Measurements from ENCODE around the gene NFATC4. TPM values are rescaled to one million over a fixed set of nuclear protein-coding genes. Genes with fewer than 3 reads are reported as not detected.

The NFATC4 gene
- total and polyA plus RNA-seq, 10 of the 15 experiments (the other 5 are each of a cell fraction or from before 2014, with no cell fraction given), result 0.97 to 14.3 (median 4.9) TPM

DNA sequence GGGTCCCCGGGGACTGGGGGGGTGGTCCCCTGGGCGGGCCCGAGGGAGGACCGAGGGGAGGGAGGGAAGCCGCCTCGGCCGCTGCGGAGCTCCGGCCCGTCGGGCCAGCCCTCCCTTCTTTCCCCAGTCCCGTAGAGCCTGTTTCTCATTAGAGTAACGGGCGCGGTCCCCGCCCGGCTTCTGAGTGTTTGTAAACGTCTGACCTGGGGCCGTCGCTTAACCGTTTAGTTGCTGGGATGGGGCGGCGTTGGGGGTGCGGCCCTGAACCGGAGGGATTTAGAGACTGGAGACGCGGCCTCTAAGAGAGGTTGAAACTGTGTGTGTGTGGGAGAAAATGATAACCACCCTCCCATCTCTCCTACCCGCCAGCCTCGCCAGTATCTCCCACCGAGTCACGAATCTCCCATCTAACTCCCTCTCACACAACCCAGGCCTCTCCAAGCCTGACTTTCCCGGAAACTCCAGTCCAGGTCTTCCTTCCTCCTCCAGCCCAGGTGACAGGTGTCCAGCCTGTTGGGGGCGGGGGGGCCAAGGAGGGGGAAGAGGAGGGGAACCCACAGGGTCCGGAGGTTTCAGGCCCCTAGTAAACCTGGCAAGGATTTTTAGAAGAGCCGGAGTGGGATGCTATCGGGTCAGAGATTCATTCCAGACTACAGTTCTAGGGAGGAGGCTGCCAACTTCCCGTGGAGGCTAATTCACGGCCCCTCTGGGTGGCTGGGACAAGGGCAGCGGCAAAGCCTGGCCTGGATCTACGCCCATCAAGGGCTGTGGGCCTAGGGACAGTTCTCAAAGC lies 1.1 kb upstream of the NFATC4 start (continued):
- TF ChIP-seq, protein P1, sequence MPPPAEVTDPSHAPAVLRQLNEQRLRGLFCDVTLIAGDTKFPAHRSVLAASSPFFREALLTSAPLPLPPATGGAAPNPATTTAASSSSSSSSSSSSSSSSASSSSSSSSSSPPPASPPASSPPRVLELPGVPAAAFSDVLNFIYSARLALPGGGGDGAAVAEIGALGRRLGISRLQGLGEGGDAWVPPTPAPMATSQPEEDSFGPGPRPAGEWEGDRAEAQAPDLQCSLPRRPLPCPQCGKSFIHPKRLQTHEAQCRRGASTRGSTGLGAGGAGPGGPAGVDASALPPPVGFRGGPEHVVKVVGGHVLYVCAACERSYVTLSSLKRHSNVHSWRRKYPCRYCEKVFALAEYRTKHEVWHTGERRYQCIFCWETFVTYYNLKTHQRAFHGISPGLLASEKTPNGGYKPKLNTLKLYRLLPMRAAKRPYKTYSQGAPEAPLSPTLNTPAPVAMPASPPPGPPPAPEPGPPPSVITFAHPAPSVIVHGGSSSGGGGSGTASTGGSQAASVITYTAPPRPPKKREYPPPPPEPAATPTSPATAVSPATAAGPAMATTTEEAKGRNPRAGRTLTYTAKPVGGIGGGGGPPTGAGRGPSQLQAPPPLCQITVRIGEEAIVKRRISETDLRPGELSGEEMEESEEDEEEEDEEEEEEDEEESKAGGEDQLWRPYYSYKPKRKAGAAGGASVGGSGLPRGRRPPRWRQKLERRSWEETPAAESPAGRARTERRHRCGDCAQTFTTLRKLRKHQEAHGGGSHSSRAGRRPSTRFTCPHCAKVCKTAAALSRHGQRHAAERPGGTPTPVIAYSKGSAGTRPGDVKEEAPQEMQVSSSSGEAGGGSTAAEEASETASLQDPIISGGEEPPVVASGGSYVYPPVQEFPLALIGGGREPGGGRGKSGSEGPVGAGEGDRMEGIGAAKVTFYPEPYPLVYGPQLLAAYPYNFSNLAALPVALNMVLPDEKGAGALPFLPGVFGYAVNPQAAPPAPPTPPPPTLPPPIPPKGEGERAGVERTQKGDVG (CRISPR knock-in tag; IDR thresholded peaks at IDR 0.05), result no peak
- TF ChIP-seq SMAD5 (IDR thresholded peaks at IDR 0.05; ENCODE audit: low read depth), result no peak
- TF ChIP-seq, protein P2, sequence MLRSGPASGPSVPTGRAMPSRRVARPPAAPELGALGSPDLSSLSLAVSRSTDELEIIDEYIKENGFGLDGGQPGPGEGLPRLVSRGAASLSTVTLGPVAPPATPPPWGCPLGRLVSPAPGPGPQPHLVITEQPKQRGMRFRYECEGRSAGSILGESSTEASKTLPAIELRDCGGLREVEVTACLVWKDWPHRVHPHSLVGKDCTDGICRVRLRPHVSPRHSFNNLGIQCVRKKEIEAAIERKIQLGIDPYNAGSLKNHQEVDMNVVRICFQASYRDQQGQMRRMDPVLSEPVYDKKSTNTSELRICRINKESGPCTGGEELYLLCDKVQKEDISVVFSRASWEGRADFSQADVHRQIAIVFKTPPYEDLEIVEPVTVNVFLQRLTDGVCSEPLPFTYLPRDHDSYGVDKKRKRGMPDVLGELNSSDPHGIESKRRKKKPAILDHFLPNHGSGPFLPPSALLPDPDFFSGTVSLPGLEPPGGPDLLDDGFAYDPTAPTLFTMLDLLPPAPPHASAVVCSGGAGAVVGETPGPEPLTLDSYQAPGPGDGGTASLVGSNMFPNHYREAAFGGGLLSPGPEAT (IDR thresholded peaks at IDR 0.05; ENCODE audit: low read depth), result peak; percentile 98
- TF ChIP-seq FOXM1 (IDR thresholded peaks at IDR 0.05; ENCODE audit: low read depth, low read length), result no peak
- no peak for TF ChIP-seq ZBED1 (IDR thresholded peaks at IDR 0.05; ENCODE audit: borderline replicate concordance)
- TF ChIP-seq, protein P3, sequence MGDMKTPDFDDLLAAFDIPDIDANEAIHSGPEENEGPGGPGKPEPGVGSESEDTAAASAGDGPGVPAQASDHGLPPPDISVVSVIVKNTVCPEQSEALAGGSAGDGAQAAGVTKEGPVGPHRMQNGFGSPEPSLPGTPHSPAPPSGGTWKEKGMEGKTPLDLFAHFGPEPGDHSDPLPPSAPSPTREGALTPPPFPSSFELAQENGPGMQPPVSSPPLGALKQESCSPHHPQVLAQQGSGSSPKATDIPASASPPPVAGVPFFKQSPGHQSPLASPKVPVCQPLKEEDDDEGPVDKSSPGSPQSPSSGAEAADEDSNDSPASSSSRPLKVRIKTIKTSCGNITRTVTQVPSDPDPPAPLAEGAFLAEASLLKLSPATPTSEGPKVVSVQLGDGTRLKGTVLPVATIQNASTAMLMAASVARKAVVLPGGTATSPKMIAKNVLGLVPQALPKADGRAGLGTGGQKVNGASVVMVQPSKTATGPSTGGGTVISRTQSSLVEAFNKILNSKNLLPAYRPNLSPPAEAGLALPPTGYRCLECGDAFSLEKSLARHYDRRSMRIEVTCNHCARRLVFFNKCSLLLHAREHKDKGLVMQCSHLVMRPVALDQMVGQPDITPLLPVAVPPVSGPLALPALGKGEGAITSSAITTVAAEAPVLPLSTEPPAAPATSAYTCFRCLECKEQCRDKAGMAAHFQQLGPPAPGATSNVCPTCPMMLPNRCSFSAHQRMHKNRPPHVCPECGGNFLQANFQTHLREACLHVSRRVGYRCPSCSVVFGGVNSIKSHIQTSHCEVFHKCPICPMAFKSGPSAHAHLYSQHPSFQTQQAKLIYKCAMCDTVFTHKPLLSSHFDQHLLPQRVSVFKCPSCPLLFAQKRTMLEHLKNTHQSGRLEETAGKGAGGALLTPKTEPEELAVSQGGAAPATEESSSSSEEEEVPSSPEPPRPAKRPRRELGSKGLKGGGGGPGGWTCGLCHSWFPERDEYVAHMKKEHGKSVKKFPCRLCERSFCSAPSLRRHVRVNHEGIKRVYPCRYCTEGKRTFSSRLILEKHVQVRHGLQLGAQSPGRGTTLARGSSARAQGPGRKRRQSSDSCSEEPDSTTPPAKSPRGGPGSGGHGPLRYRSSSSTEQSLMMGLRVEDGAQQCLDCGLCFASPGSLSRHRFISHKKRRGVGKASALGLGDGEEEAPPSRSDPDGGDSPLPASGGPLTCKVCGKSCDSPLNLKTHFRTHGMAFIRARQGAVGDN (IDR thresholded peaks at IDR 0.05), result no peak; the same call in 1 of the 2 replicates
- peak; percentile 30 for TF ChIP-seq MTA2 (IDR thresholded peaks at IDR 0.05; ENCODE audit: low read depth)
- TF ChIP-seq RUNX3 (IDR thresholded peaks at IDR 0.05; ENCODE audit: low read length), result peak; percentile 38; the same call in 1 of the 2 replicates
- no peak for TF ChIP-seq EED (IDR thresholded peaks at IDR 0.05; ENCODE audit: low read depth)
- TF ChIP-seq SREBF1 (IDR thresholded peaks at IDR 0.05; ENCODE audit: low read length), result no peak
- peak in 1 of 2 experiments; percentile 25; a peak in 1 of 4 replicates for TF ChIP-seq IKZF2 (IDR thresholded peaks at IDR 0.05)
- TF ChIP-seq CHD4 (IDR thresholded peaks at IDR 0.05), result no peak
- TF ChIP-seq, protein P4, sequence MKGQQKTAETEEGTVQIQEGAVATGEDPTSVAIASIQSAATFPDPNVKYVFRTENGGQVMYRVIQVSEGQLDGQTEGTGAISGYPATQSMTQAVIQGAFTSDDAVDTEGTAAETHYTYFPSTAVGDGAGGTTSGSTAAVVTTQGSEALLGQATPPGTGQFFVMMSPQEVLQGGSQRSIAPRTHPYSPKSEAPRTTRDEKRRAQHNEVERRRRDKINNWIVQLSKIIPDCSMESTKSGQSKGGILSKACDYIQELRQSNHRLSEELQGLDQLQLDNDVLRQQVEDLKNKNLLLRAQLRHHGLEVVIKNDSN (IDR thresholded peaks at IDR 0.05; ENCODE audit: borderline replicate concordance, extremely low read length, insufficient read depth, low read depth, low read length), result no peak
- TF ChIP-seq ESRRA (IDR thresholded peaks at IDR 0.05; ENCODE audit: low read length), result no peak
- no peak for TF ChIP-seq NFYB (IDR thresholded peaks at IDR 0.05; ENCODE audit: insufficient read depth, low read depth, low read length)
- TF ChIP-seq, protein P5, sequence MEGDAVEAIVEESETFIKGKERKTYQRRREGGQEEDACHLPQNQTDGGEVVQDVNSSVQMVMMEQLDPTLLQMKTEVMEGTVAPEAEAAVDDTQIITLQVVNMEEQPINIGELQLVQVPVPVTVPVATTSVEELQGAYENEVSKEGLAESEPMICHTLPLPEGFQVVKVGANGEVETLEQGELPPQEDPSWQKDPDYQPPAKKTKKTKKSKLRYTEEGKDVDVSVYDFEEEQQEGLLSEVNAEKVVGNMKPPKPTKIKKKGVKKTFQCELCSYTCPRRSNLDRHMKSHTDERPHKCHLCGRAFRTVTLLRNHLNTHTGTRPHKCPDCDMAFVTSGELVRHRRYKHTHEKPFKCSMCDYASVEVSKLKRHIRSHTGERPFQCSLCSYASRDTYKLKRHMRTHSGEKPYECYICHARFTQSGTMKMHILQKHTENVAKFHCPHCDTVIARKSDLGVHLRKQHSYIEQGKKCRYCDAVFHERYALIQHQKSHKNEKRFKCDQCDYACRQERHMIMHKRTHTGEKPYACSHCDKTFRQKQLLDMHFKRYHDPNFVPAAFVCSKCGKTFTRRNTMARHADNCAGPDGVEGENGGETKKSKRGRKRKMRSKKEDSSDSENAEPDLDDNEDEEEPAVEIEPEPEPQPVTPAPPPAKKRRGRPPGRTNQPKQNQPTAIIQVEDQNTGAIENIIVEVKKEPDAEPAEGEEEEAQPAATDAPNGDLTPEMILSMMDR (IDR thresholded peaks at IDR 0.05 in 2 of 3, conservative IDR thresholded peaks at IDR 0.05 in 1 of 3; ENCODE audit: control insufficient read depth in 2 of 3, extremely low read depth in 1 of 3, insufficient read depth in 1 of 3, low read depth in 3 of 3, low read length in 3 of 3), result no peak
- TF ChIP-seq YBX1 (IDR thresholded peaks at IDR 0.05), result no peak
